ENCODE measurements around the gene ABCG1. TPM values are rescaled to one million over a fixed set of nuclear protein-coding genes. Genes with fewer than 3 reads are reported as not detected.

Gene ABCG1
- total RNA-seq, 1 donor = 33.0 TPM

GRCh38 chr21:42254651-42255601 lies 36.0 kb downstream of the ABCG1 start:
- no peaks in the 10 kb centered on the region for H3K27me3 ChIP-seq (ENCODE audit: insufficient read depth, low read length)
- H3K9me3 ChIP-seq (ENCODE audit: low read depth, low read length) = no peaks in the 10 kb centered on the region
- H3K4me1 ChIP-seq (ENCODE audit: insufficient read depth, low read length) = peaks cover 32% of the 10 kb centered on the region

GRCh38 chr21:42255825-42256224 lies 36.9 kb downstream of the ABCG1 start:
- Histone ChIP-seq H3K9me3 (ENCODE audit: low read depth, low read length) (no peaks in the 10 kb centered on the region), H3K4me3 (ENCODE audit: low read length) (no peak overlapping the region), H3K4me1 (ENCODE audit: insufficient read depth, low read length) (peaks cover 23% of the 10 kb centered on the region), H3K27me3 (ENCODE audit: insufficient read depth, low read length) (no peaks in the 10 kb centered on the region)

More at GRCh38 chr21:42254651-42255601, 36.0 kb downstream of the ABCG1 start:
- H3K4me3 ChIP-seq (ENCODE audit: low read length) = no peak overlapping the region

- Histone ChIP-seq H3K4me3 (ENCODE audit: low read length) (no peak overlapping the region), H3K9me3 (ENCODE audit: low read depth, low read length) (no peaks in the 10 kb centered on the region), H3K27me3 (ENCODE audit: insufficient read depth, low read length) (no peaks in the 10 kb centered on the region), H3K4me1 (ENCODE audit: insufficient read depth, low read length) (peaks cover 18% of the 10 kb centered on the region)
Measured at GRCh38 chr21:42256316-42256715, 37.4 kb downstream of the ABCG1 start.

- Histone ChIP-seq H3K9me3 (ENCODE audit: low read depth, low read length) (no peaks in the 10 kb centered on the region), H3K27me3 (ENCODE audit: insufficient read depth, low read length) (no peaks in the 10 kb centered on the region)
Measured at GRCh38 chr21:42257091-42257765, 38.3 kb downstream of the ABCG1 start.

GRCh38 chr21:42258150-42258884 lies 39.4 kb downstream of the ABCG1 start:
- Histone ChIP-seq H3K27me3 (ENCODE audit: insufficient read depth, low read length) (no peaks in the 10 kb centered on the region), H3K9me3 (ENCODE audit: low read depth, low read length) (no peaks in the 10 kb centered on the region), H3K4me3 (ENCODE audit: low read length) (no peak overlapping the region), H3K4me1 (ENCODE audit: insufficient read depth, low read length) (peaks cover 31% of the 10 kb centered on the region)

More at GRCh38 chr21:42257091-42257765, 38.3 kb downstream of the ABCG1 start:
- peaks cover 20% of the 10 kb centered on the region for H3K4me1 ChIP-seq (ENCODE audit: insufficient read depth, low read length)
- H3K4me3 ChIP-seq (ENCODE audit: low read length) = no peak overlapping the region

GRCh38 chr21:42258885-42259407 lies 40.0 kb downstream of the ABCG1 start:
- Histone ChIP-seq H3K4me3 (ENCODE audit: low read length) (no peak overlapping the region), H3K27me3 (ENCODE audit: insufficient read depth, low read length) (no peaks in the 10 kb centered on the region), H3K4me1 (ENCODE audit: insufficient read depth, low read length) (peaks cover 35% of the 10 kb centered on the region)

GRCh38 chr21:42260121-42260520 lies 41.2 kb downstream of the ABCG1 start:
- Histone ChIP-seq H3K4me1 (ENCODE audit: insufficient read depth, low read length) (peaks cover 27% of the 10 kb centered on the region), H3K27me3 (ENCODE audit: insufficient read depth, low read length) (no peaks in the 10 kb centered on the region), H3K9me3 (ENCODE audit: low read depth, low read length) (no peaks in the 10 kb centered on the region), H3K4me3 (ENCODE audit: low read length) (no peak overlapping the region)

More at GRCh38 chr21:42258885-42259407, 40.0 kb downstream of the ABCG1 start:
- no peaks in the 10 kb centered on the region for H3K9me3 ChIP-seq (ENCODE audit: low read depth, low read length)

GRCh38 chr21:42261829-42262200 lies 42.9 kb downstream of the ABCG1 start:
- Histone ChIP-seq H3K9me3 (ENCODE audit: low read depth, low read length) (no peaks in the 10 kb centered on the region), H3K4me3 (ENCODE audit: low read length) (no peak overlapping the region), H3K27me3 (ENCODE audit: insufficient read depth, low read length) (no peaks in the 10 kb centered on the region)

GRCh38 chr21:42262831-42263231 lies 43.9 kb downstream of the ABCG1 start:
- H3K4me1 ChIP-seq (ENCODE audit: insufficient read depth, low read length) = peaks cover 38% of the 10 kb centered on the region
- no peak overlapping the region for H3K4me3 ChIP-seq (ENCODE audit: low read length)
- no peaks in the 10 kb centered on the region for H3K27me3 ChIP-seq (ENCODE audit: insufficient read depth, low read length)
- no peaks in the 10 kb centered on the region for H3K9me3 ChIP-seq (ENCODE audit: low read depth, low read length)

More at GRCh38 chr21:42261829-42262200, 42.9 kb downstream of the ABCG1 start:
- peaks cover 28% of the 10 kb centered on the region for H3K4me1 ChIP-seq (ENCODE audit: insufficient read depth, low read length)

- Histone ChIP-seq H3K9me3 (ENCODE audit: low read depth, low read length) (no peaks in the 10 kb centered on the region), H3K4me3 (ENCODE audit: low read length) (no peak overlapping the region), H3K4me1 (ENCODE audit: insufficient read depth, low read length) (peaks cover 42% of the 10 kb centered on the region), H3K27me3 (ENCODE audit: insufficient read depth, low read length) (no peaks in the 10 kb centered on the region)
Measured at GRCh38 chr21:42263591-42264131, 44.7 kb downstream of the ABCG1 start.

GRCh38 chr21:42264245-42265195 lies 45.6 kb downstream of the ABCG1 start:
- no peak overlapping the region for H3K4me3 ChIP-seq (ENCODE audit: low read length)
- H3K4me1 ChIP-seq (ENCODE audit: insufficient read depth, low read length) = peaks cover 50% of the 10 kb centered on the region
- H3K27me3 ChIP-seq (ENCODE audit: insufficient read depth, low read length) = no peaks in the 10 kb centered on the region
- H3K9me3 ChIP-seq (ENCODE audit: low read depth, low read length) = no peaks in the 10 kb centered on the region

- Histone ChIP-seq H3K27me3 (ENCODE audit: insufficient read depth, low read length) (no peaks in the 10 kb centered on the region), H3K4me3 (ENCODE audit: low read length) (no peak overlapping the region), H3K4me1 (ENCODE audit: insufficient read depth, low read length) (peaks cover 52% of the 10 kb centered on the region), H3K9me3 (ENCODE audit: low read depth, low read length) (no peaks in the 10 kb centered on the region)
Measured at GRCh38 chr21:42265231-42265812, 46.4 kb downstream of the ABCG1 start.

GRCh38 chr21:42266971-42267556 lies 48.1 kb downstream of the ABCG1 start:
- Histone ChIP-seq H3K27me3 (ENCODE audit: insufficient read depth, low read length) (no peaks in the 10 kb centered on the region), H3K9me3 (ENCODE audit: low read depth, low read length) (no peaks in the 10 kb centered on the region), H3K4me3 (ENCODE audit: low read length) (no peak overlapping the region), H3K4me1 (ENCODE audit: insufficient read depth, low read length) (peaks cover 52% of the 10 kb centered on the region)

Data from mononuclear cell (primary cell).